Endothelial cell of umbilical vein (primary cell): ENCODE results near the gene TMEM126A. TPM values are rescaled to one million over a fixed set of nuclear protein-coding genes. Genes with fewer than 3 reads are reported as not detected.

Experiments
- BruUV-seq: library from RNA; stranded (reverse); fragments of 400-500 nt; replicated peaks from 2 replicates; lab custom pipeline; 2021; lab: Mats Ljungman, UMichigan
- CTCF ChIA-PET: fragments of 300-600, 350-600 bp; sonication (Branson Sonifier 250); formaldehyde crosslinking; loops from one replicate; lab custom pipeline; 2021; ENCODE audit warnings: antibody characterized with exemption, inconsistent platforms; lab: Charles Lee
- POLR2A ChIA-PET: fragments of 300-600, 350-600 bp; sonication (Branson Sonifier 250); formaldehyde crosslinking; loops from one replicate; lab custom pipeline; 2021; ENCODE audit warnings: antibody characterized with exemption, inconsistent platforms; lab: Charles Lee
- DNase-seq: peaks from one replicate; pipeline ENCODE4 v3.0.0-alpha.2; 2011; ENCODE audit warnings: low read depth, low spot score
- FAIRE-seq: peaks from 2 replicates; lab custom pipeline; 2011; peaks lifted over from hg19 to GRCh38; lab: Jason Lieb, UNC
- H2AFZ ChIP-seq: 2 replicates; pipeline ENCODE4 v1.6.0; 2012; ENCODE audit warnings: low read depth, low read length, control low read depth, inconsistent platforms
- H3K27ac ChIP-seq: 2 replicates; pipeline ENCODE4 v1.5.1; 2011; ENCODE audit warnings: low read depth, mild to moderate bottlenecking, control low read depth, low read length, moderate library complexity; ENCODE audit not compliant: insufficient read depth
- H3K27me3 ChIP-seq, 2 experiments: 2 replicates each; pipeline versions ENCODE4 v1.6.0 to v1.6.1; 2011; ENCODE audit warnings: low read length in 2 of 2, mixed read lengths in 1 of 2; ENCODE audit not compliant: control insufficient read depth in 2 of 2, insufficient read depth in 2 of 2
- H3K36me3 ChIP-seq, 2 experiments: 2 replicates in 1 of 2; 3 replicates in 1 of 2; pipeline ENCODE4 v1.5.1; 2011; ENCODE audit warnings: low read length in 2 of 2, mild to moderate bottlenecking in 1 of 2, moderate library complexity in 1 of 2; ENCODE audit not compliant: control insufficient read depth in 2 of 2, insufficient read depth in 2 of 2; ENCODE audit errors: extremely low read depth in 1 of 2
- H3K4me1 ChIP-seq: 3 replicates; pipeline ENCODE4 v1.5.1; 2011; ENCODE audit warnings: mild to moderate bottlenecking, low read length; ENCODE audit not compliant: control insufficient read depth, insufficient read depth; ENCODE audit errors: extremely low read depth
- H3K4me2 ChIP-seq: 2 replicates; pipeline ENCODE4 v1.6.1; 2011; ENCODE audit warnings: low read length, control low read depth, mixed read lengths; ENCODE audit not compliant: insufficient read depth
- H3K4me3 ChIP-seq, 3 experiments: fragments of 200-600 bp in 1 of 3; sonication (generic), shearing (Covaris generic) in 1 of 3; replicated peaks in 1 of 3; 2 replicates each; pipeline ENCODE4 v1.5.1; 2011 to 2016; ENCODE audit warnings: control low read depth in 3 of 3, low read length in 3 of 3, mild to moderate bottlenecking in 2 of 3, inconsistent platforms in 1 of 3, low read depth in 1 of 3, moderate library complexity in 1 of 3; ENCODE audit not compliant: insufficient read depth in 1 of 3
- H3K79me2 ChIP-seq: 2 replicates; pipeline ENCODE4 v1.6.0; 2012; ENCODE audit warnings: low read length, inconsistent platforms; ENCODE audit not compliant: control insufficient read depth, insufficient read depth
- H3K9ac ChIP-seq: replicated peaks from 2 replicates; pipeline ENCODE3; 2011; ENCODE audit warnings: low read length, control low read depth; ENCODE audit not compliant: insufficient read depth; ENCODE audit errors: extremely low read depth
- H3K9me1 ChIP-seq: replicated peaks from 3 replicates; pipeline ENCODE4 v1.6.0; 2011; ENCODE audit warnings: mild to moderate bottlenecking, low read length; ENCODE audit not compliant: control insufficient read depth, insufficient read depth; ENCODE audit errors: extremely low read depth
- H3K9me3 ChIP-seq: replicated peaks from 2 replicates; pipeline ENCODE4 v1.5.1; 2012; ENCODE audit warnings: low read length, inconsistent platforms; ENCODE audit not compliant: control insufficient read depth, insufficient read depth
- H4K20me1 ChIP-seq: replicated peaks from 2 replicates; pipeline ENCODE3; 2011; ENCODE audit warnings: mild to moderate bottlenecking, low read length; ENCODE audit not compliant: control insufficient read depth, insufficient read depth; ENCODE audit errors: extremely low read depth
- CTCF ChIP-seq, 2 donors: IDR thresholded peaks; 1 replicate in 1 of 2; 2 replicates in 1 of 2; pipeline ENCODE4 v1.5.1; 2011; ENCODE audit warnings: low read length in 2 of 2, mild to moderate bottlenecking in 2 of 2, moderate library complexity in 2 of 2, control low read depth in 1 of 2, inconsistent platforms in 1 of 2, low read depth in 1 of 2; ENCODE audit not compliant: insufficient read depth in 1 of 2; ENCODE audit errors: extremely low read depth in 1 of 2
- EZH2 ChIP-seq: IDR thresholded peaks from 2 replicates; pipeline ENCODE4 v1.6.1; 2012; ENCODE audit warnings: borderline replicate concordance, low read depth, mild to moderate bottlenecking, moderate library complexity, low read length, inconsistent platforms; ENCODE audit not compliant: severe bottlenecking
- GATA2 ChIP-seq: IDR thresholded peaks from 2 replicates; pipeline ENCODE4 v1.7.0; 2011; ENCODE audit warnings: low read depth, mild to moderate bottlenecking, moderate library complexity, mixed read lengths, low read length; ENCODE audit not compliant: insufficient read length, insufficient read depth
- JUN ChIP-seq: IDR thresholded peaks from 2 replicates; pipeline ENCODE4 v1.6.1; 2011; ENCODE audit warnings: borderline replicate concordance, low read depth; ENCODE audit not compliant: insufficient read length, insufficient read depth
- MAX ChIP-seq: IDR thresholded peaks from 2 replicates; pipeline ENCODE4 v1.6.1; 2011; ENCODE audit not compliant: insufficient read depth, insufficient read length
- MYC ChIP-seq: IDR thresholded peaks from one replicate; pipeline ENCODE4 v1.6.1; 2011; ENCODE audit warnings: mild to moderate bottlenecking, low read depth, low read length
- dilution Hi-C: fragments of 300-500 bp; cut with MboI; formaldehyde crosslinking; loops from one replicate; pipeline ENCODE4 v1.15.0; 2019; ENCODE audit warnings: low sequenced_read_pairs; ENCODE audit not compliant: extremely low pct_ligation_motif_present
- intact Hi-C: fragments of 100-400 bp; cut with micrococcal nuclease; formaldehyde crosslinking; loops from one replicate; pipeline ENCODE4 v1.10.0; 2022
- polyA plus RNA-seq, 4 experiments: library from polyadenylated mRNA; depleted of rRNA in 3 of 4; stranded (reverse) in 3 of 4; unstranded in 1 of 4; fragments of >200 nt; gene quantifications; 2 replicates each; pipeline versions ENCODE4 v1.2.1 to v1.2.3, GENCODE V29; 2011 to 2012; ENCODE audit warnings: missing spikeins in 1 of 4
- total RNA-seq: library from RNA; stranded (reverse); gene quantifications from 2 replicates; pipeline ENCODE4 v1.2.3, GENCODE V29; 2021

Gene TMEM126A
- total and polyA plus RNA-seq, 2 donors (not counting 3 experiments of a cell fraction or from before 2014, with no cell fraction given), result 35.3 to 45.8 TPM

- DNase-seq (no peak), FAIRE-seq (no peak)
Measured at GRCh38 chr11:85685820-85686459, 38.2 kb downstream of the TMEM126A start, which contains the start of gene CCDC89. Gene CCDC89, minus strand, starts transcription at chr11:85686195. Its CDS starts 65 bp downstream, at chr11:85686130.

More at GRCh38 chr11:85685820-85686459, 38.2 kb downstream of the TMEM126A start, which contains the start of gene CCDC89:
- H3K4me2 ChIP-seq, result no peak within 1 kb of the TSS
- no peaks in the 10 kb centered on the region for H3K36me3 ChIP-seq
- H3K27ac ChIP-seq, result no peak within 1 kb of the TSS
- H3K9ac ChIP-seq, result no peak within 1 kb of the TSS
- peaks cover 4% of the 10 kb centered on the region for H3K4me1 ChIP-seq
- H2AFZ ChIP-seq, result no peak within 1 kb of the TSS
- ChIA-PET CTCF (interaction anchor here (0.7 to 2.2 kb wide), 3 partner anchors 14 to 121 kb away, joined by 3 to 12 read pairs (median 3); no protein-coding TSS in a partner anchor), POLR2A (no interaction called here)
- no peaks in the 10 kb centered on the region for H3K9me1 ChIP-seq
- no peak for TF ChIP-seq CTCF (IDR thresholded peaks at IDR 0.05; ENCODE audit: extremely low read depth in 1 of 2, insufficient read depth in 1 of 2, low read depth in 1 of 2, low read length in 2 of 2)
- TF ChIP-seq MYC, result no peak
- no peak for TF ChIP-seq MAX
- no peak for TF ChIP-seq JUN
- TF ChIP-seq EZH2, result no peak
- no peak for TF ChIP-seq GATA2
- H3K9me3 ChIP-seq, result no peaks in the 10 kb centered on the region
- BruUV-seq, result no TSS peak
- intact Hi-C loops, result no loop called here
- H3K4me3 ChIP-seq, result no peak within 1 kb of the TSS
- H3K27me3 ChIP-seq, result peaks cover 4 to 10% of the 10 kb centered on the region in 2 experiments
- no peaks in the 10 kb centered on the region for H3K79me2 ChIP-seq
- dilution Hi-C loops, result no loop called here
- no peaks in the 10 kb centered on the region for H4K20me1 ChIP-seq
